ENCODE data around the gene KIF23.

Gene KIF23

DNA sequence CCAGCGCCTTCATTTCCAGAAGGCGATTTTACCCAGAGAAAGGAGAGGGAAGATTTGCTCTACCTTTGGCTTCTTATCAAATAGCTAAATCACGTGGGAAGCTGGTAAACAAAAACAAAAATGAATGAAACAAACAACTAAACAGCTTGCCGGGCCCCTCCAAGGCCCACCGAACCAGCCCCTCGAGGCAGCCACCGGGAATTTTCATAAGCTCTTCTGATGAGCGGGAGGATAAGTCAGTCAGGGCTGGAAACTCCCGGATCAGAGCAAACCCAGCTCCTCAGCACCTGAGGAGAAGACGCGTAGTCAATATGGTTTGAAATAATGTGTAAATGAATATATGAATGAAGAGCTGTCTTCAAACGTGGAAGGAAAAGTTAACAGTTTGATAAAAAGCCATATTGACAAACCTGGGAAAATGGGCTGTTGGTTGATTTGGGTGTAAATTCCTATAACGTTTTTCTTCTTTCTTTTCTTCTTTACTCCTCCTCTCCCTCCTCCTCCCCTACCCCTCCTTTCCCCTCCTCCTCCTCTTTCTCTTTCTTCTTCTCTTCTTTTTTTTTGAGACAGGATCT lies 49.1 kb downstream of the KIF23 start:
- TF ChIP-seq, protein P1, sequence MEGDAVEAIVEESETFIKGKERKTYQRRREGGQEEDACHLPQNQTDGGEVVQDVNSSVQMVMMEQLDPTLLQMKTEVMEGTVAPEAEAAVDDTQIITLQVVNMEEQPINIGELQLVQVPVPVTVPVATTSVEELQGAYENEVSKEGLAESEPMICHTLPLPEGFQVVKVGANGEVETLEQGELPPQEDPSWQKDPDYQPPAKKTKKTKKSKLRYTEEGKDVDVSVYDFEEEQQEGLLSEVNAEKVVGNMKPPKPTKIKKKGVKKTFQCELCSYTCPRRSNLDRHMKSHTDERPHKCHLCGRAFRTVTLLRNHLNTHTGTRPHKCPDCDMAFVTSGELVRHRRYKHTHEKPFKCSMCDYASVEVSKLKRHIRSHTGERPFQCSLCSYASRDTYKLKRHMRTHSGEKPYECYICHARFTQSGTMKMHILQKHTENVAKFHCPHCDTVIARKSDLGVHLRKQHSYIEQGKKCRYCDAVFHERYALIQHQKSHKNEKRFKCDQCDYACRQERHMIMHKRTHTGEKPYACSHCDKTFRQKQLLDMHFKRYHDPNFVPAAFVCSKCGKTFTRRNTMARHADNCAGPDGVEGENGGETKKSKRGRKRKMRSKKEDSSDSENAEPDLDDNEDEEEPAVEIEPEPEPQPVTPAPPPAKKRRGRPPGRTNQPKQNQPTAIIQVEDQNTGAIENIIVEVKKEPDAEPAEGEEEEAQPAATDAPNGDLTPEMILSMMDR (IDR thresholded peaks at IDR 0.05; ENCODE audit: borderline replicate concordance, insufficient read depth, low read depth, low read length): no peak
- H3K4me3 ChIP-seq (ENCODE audit: low read depth, low read length): peak overlapping the region; percentile 18

DNA sequence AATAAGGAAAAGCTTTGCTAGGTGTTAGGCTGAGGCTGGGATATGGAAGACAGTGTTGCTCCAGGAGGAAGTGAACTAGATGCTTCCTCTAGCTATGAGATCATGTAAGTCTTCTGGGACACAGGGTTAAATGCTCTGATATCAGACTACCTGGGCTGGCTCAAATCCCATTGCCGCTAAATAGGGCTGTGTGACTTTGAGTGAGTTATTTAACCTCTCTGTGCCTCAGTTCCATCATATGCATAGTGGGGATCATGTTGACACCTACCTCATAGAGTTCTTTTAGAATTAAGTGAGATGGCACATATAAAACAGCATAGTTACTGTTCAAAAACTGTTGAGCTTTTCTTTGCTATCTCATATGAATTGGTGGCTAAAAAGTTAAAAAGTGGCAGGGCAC lies 51.1 kb downstream of the KIF23 start:
- TF ChIP-seq, protein P1 (IDR thresholded peaks at IDR 0.05; ENCODE audit: borderline replicate concordance, insufficient read depth, low read depth, low read length): no peak
- no peak overlapping the region for H3K4me3 ChIP-seq (ENCODE audit: low read depth, low read length)

DNA sequence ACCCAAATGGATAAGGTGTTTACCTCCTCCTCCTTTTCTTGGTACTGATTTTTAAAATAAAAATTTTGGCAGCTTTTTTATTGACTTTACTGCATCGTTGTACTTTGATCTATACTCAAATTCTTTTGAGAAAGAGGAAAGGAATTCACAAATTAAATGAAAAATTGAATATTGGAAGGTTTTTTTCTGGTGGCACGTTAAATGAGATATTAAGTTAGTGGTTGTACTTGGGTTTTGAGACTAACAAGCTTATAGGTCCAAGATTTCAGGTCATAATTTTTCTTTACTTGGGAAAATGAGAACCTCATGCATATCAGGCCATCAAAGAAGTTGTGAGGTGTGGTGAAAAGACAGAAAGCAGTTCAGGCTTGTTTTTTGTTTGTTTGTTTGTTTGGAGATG lies 52.6 kb downstream of the KIF23 start:
- H3K4me3 ChIP-seq (ENCODE audit: low read depth, low read length): no peak overlapping the region
- TF ChIP-seq, protein P1 (IDR thresholded peaks at IDR 0.05; ENCODE audit: borderline replicate concordance, insufficient read depth, low read depth, low read length): no peak

DNA sequence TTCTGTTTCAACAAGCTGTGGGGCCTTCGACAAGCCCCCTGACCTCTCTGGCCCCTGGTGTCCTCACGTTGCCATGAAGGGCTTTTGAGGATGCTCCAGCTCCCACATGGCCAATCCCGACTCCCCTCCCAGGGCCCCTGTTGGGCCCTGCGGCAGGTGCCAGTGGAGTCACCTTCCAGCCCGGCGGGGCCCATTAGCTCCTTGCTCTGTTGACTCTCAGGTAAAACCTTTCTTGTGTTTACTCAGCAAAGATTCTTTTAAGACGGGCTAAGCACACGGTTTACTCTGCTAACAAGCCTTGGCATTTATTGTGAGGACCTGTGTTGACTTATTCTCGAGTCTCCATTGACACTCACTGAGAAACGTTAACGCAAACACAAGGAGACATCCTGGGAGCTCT lies 53.5 kb downstream of the KIF23 start:
- TF ChIP-seq, protein P1 (IDR thresholded peaks at IDR 0.05; ENCODE audit: borderline replicate concordance, insufficient read depth, low read depth, low read length): no peak
- H3K4me3 ChIP-seq (ENCODE audit: low read depth, low read length): no peak overlapping the region

DNA sequence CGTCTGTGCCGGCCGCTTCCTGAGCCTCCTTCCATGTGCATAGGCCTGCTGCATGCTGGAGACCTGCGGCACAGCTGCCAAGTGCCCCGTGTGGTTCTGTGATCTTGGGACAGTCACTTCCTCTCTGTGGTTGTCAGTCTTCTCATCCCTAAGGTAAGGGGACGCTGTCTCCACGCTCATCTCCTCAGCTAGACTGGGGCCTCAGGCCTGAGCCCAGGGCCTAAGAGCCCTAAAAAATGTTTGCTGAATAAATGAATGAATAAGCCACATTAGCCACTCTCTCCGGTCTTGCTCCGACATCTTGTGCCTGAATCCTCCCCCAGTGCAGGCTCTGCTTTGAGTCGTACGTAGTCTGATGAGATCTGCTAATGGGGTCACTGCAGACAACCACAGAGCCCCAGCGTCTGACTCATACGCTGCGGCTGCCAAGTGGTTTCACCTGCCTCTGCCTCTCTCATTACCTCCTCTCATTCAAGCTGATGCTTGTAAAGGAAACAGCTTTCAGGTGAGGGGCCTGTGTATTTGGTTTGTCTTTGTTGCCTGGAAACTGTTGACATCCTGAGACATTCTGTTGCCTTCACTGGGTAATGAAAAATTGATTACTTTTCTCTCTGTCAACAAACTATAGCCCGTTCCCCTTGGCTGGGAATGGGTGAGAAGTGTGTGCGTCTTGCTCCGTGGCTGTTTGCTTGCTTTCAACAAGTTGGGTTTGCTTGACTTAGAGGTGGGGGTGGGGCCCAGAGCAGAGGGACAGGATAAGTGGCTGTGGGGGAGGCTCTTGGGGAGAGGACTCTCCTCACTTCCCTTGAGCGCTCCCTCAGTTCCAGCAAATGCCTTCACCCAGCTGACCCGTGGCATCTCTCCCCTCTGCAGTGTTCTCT lies 54.3 kb downstream of the KIF23 start:
- TF ChIP-seq, protein P1 (IDR thresholded peaks at IDR 0.05; ENCODE audit: borderline replicate concordance, insufficient read depth, low read depth, low read length): no peak

DNA sequence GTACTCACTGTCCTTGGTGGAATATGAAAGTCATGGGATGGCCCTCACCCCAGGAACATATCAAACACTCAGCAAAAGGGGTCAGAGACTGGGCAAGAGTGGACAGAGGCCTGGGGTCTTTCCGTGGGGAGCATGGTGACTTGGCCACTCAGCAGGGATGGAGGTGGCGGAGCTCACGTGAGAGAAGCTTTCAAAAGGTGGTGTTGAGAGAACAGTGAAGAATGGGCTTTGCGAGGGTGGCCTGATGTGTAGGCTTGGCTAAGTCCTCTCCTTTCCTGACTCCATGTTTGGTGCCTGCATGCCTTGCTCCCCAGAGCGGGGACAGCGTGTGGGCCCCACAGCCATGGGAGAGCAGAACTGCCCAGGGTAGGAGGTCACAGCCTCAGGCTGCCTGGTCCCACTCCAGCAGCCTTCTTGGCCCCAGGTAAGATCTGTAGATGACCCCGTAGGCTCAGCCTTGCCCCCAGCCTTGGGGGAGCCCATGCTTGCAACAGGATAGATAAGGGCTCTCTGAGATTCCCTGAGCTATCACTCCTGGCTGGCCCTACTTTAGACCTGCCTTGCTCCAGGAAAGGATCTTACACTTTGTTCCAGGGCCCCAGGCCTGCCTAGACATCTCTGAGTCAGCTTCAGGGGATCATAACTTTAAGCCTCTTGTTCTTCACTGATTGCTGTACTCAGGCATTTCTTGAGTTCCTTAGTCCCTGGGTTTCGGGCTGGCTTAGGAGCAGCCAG lies 55.5 kb downstream of the KIF23 start:
- TF ChIP-seq, protein P1 (IDR thresholded peaks at IDR 0.05; ENCODE audit: borderline replicate concordance, insufficient read depth, low read depth, low read length): no peak
- H3K4me3 ChIP-seq (ENCODE audit: low read depth, low read length): no peak overlapping the region

More for the DNA sequence above, 54.3 kb downstream of the KIF23 start:
- no peak overlapping the region for H3K4me3 ChIP-seq (ENCODE audit: low read depth, low read length)
